Non-pigmented ciliary epithelial cell (primary cell): Measurements from ENCODE around the gene TMEM131.
"Not testable (repeated sequence)": the region's sequence is repeated elsewhere in the genome, so short reads cannot be mapped to it uniquely, and the experiment has no call there.

Source experiments
- DNase-seq: peaks from one replicate; pipeline ENCODE4 v3.0.0-alpha.2; 2010; ENCODE audit warnings: low read depth

Gene TMEM131, protein sequence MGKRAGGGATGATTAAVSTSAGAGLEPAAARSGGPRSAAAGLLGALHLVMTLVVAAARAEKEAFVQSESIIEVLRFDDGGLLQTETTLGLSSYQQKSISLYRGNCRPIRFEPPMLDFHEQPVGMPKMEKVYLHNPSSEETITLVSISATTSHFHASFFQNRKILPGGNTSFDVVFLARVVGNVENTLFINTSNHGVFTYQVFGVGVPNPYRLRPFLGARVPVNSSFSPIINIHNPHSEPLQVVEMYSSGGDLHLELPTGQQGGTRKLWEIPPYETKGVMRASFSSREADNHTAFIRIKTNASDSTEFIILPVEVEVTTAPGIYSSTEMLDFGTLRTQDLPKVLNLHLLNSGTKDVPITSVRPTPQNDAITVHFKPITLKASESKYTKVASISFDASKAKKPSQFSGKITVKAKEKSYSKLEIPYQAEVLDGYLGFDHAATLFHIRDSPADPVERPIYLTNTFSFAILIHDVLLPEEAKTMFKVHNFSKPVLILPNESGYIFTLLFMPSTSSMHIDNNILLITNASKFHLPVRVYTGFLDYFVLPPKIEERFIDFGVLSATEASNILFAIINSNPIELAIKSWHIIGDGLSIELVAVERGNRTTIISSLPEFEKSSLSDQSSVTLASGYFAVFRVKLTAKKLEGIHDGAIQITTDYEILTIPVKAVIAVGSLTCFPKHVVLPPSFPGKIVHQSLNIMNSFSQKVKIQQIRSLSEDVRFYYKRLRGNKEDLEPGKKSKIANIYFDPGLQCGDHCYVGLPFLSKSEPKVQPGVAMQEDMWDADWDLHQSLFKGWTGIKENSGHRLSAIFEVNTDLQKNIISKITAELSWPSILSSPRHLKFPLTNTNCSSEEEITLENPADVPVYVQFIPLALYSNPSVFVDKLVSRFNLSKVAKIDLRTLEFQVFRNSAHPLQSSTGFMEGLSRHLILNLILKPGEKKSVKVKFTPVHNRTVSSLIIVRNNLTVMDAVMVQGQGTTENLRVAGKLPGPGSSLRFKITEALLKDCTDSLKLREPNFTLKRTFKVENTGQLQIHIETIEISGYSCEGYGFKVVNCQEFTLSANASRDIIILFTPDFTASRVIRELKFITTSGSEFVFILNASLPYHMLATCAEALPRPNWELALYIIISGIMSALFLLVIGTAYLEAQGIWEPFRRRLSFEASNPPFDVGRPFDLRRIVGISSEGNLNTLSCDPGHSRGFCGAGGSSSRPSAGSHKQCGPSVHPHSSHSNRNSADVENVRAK (N-terminal part only)

GRCh38 chr2:97995734-97996624, at the start of gene TMEM131:
Gene TMEM131, minus strand, starts transcription at chr2:97995948. Its CDS starts 286 bp downstream, at chr2:97995662.
- DNase-seq: peak; percentile 71

DNA sequence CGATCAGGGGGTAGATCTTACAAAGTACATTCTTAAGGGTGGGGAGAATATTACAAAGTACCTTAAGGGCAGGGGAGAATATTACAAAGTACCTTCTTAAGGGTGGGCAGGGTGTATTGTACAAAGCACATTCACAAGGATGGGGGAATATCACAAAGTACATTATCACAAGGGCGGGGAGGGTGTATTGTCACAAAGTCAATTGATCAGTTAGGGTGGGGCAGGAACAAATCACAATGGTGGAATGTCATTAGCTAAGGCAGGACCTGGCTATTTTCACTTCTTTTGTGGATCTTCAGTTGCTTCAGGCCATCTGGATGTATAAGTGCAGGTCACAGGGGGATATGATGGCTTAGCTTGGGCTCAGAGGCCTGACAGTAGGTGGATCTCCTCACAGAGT, 49.0 kb upstream of the TMEM131 start:
- DNase-seq: not testable (repeated sequence)

DNA sequence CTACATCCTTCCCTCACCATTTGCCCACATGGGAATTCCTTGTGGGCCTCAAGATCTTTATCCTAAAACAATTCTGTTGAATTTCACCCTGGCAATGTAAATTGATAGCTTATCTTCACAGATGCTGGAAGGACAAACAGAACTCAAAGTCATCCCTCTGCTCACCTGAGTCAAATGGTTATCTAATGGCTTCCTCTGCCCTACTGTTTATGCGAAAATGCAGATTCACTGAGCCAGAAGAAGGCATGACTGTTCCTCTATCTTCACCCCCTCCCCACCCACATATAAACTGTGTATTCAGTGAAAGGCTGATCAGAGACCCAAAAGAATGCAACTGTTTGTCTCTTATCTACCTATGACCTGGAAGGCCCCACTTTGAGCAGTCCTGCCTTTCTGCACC, 47.4 kb upstream of the TMEM131 start:
- DNase-seq: no peak

- no peak for DNase-seq
These were observed 44.7 kb upstream of the TMEM131 start for GRCh38 chr2:98040331-98040939.

DNA sequence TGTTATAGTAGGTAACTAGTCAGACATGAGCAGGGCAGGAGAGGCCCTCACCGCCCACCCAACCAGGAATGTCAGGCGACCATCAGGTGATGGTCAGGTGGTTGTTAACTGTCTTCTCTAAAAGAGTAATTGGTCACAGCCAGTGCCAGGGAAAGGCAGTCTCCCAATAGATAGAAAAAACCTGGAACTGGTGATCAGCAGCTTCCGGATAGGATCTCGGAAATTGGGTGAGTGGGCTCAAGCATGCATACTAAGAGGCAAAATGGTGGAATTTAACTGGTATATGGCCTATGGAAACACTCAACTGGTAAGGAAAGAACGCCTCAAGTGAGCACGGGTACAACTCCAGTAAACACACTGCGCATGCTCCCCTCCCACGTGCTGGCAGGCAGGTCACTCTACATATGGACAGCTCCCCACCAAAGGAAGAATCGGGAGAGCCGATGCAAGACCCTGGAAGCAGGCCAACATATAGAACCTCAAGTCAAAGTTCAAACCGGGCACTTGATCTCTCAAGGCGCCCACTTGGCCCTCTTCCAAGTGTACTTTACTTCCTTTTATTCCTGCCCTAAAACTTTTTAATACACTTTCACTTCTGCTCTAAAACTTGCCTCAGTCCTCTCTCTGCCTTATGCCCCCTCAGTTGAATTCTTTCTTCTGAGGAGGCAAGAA, 43.5 kb upstream of the TMEM131 start:
- no peak for DNase-seq

- no peak for DNase-seq
These were observed 42.1 kb upstream of the TMEM131 start for GRCh38 chr2:98037666-98038336.

DNA sequence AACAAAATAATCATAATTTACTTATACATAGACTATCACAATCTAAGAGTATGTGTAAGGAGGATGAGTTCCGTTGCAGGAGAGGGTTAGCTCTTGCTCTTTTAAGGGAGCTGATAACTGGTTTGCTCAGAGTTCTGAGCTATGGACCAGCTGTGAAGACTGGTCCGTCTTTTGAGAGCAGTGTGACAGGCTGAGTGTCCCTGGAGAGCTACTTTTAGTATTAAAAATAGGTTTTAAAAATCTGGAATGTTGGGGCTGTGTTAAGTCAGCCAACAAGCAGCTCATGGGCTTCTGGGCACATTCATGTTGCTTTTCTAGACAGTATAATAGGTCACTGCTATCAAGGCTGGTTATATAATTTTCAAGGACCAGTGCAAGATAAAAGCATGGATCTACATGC, 41.5 kb upstream of the TMEM131 start:
- no peak for DNase-seq

GRCh38 chr2:98036349-98037000, 40.7 kb upstream of the TMEM131 start:
- DNase-seq: no peak

- no peak for DNase-seq
These were observed 39.0 kb upstream of the TMEM131 start for GRCh38 chr2:98034745-98035144.

DNA sequence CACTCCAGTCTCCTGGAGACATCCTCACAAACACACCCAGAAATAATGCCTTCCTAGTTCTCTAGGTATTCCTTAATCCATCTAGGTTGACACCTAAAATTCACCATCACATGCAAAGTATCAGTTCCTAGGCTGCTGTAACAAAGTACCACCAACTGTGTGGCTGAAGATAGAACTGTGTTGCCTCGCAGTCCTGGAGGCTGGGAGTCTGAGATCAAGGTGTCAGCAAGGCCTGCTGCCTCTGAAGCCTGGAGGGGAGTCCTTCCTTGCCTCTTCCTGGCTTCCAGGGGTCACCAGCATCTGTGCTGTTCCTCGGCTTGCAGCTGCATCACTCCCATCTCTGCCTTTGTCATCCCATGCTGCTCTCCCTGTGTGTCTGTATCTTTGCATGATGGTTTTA, 36.3 kb upstream of the TMEM131 start:
- no peak for DNase-seq

DNA sequence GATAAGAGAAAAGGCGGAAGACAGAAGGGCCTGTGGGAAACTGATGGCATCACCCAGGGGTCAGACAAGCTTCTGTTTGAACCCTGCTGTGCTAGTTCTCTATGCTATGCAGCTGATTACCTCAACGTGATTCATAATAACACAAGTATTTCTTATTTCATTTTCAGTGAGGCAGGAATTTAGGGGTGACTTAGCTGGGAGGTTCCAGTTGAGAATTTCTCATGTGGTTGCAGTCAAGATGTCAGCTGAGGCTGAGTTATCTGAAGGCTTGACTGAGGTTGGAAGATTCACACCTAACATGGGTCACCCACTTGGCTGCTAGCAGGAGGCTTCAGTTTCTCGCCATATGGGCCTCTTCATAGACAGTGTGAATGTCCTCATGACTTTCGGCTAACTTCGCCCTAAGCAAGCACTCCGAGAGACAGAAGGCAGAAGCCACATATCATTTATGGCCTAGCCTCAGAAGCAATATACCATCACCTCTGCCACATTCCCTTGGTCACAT, 34.0 kb upstream of the TMEM131 start:
- DNase-seq: no peak

DNA sequence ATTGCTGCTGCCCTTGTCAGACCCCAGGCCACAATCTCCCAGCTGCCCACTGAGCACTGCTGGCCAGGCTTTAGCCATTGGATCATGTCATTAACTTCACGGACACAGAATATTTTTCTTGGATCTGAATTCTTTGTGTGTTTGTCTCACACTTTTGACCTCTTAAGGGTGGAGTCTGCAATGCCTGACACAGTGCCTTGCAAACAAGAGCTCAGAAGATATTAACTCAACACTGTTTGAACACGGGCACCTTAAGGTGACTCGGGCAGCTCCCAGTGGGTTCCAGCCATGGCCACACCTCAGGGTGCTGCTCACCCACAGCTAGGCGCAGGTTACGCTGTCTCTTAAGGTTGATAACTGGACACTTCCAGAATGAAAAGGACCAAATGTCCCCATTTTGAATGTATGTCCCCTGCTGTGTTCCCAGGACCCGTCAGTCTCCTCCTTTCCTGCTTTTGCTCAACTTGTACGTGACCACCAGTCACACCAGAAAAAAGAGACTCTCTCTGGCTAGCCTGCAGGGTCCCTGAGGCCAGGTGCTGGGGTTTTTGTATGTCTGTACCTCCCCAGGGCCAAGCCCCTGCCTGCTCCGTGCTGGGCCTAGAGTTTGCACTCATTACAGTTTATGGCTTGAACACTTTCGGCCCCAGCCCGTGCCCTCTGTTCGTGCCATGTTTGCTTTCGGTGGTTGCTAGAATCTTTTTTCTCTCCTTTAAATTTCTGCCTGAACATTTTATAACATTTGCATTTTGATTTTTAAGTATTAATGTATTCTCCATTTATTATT, 33.4 kb upstream of the TMEM131 start:
- no peak for DNase-seq

DNA sequence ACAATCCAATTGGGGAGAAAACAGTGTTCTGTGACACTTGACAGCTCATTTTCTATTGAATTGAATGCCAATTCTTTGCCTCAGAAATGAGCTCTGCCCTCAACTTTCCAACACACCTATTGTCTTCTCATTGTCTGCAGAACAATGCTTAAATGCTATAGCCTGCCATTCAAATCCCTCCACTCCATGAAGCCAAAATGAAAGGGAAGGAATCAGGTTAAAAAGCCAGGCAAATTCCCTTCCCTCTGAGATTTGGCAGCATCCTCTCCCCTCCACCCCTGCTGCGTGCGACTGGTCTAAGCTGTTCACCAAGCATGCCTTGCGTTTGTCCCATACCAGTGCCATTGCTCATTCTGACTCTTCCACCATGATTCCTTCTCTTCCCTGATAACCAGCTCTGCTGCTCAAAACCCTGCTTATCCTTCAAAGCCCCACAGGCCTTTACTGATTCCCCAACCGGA, 32.4 kb upstream of the TMEM131 start:
- no peak for DNase-seq

- no peak for DNase-seq
These were observed 31.8 kb upstream of the TMEM131 start for GRCh38 chr2:98027538-98027937.

DNA sequence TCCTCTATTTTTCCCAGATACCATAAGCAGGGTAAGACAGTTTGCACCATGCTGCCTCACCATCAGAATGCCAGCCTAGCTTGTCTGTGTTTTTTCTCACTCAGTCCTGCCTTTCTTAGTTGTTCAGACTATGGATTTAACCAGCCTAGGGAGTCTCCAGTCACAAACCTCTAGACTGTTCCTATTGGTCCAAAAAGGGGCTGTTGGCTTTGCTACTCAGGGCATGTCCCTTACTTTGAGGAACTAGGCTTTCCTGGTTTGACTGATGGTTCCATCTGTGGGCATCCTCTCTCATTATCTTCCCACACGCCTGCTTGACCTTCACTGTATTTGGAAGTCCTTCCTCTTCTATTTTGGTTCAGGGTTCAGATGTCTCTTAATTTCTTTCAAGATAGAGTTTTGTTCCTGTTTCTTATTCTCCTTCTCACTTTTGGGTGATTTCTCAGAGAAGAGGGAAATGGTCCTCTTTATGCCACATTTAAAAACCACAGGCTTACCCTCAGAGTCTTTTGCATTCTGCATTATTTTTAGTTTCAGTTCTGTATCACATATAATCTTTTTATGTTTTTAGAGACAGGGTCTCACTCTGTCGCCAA, 31.3 kb upstream of the TMEM131 start:
- DNase-seq: no peak

GRCh38 chr2:98026292-98026691, 30.5 kb upstream of the TMEM131 start:
- DNase-seq: no peak

DNA sequence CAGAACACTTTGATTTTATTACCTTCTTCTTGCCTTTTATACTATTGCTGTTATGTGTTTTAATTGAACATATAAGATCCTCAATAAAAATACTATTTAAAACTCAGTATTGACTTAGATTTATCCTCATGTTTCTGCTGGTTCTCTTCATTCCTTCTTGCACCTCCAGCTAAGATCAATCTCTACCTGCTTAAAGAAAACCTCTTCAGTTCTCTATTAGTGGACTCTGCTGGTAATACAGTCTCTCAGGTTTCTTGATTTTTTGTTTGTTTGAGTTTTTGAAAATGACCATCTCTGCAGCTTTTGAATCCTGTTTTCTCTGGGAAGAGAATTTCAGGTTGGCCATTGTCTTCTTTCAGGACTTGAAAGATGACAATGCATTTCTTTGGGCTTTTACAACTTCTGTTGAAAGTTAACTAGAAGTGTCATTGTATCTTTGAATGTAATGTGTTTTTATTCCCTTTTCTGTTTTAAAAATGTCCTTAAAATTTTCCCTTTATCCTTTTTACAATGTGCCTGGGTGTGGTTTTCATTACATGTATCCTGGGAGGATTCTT, 29.8 kb upstream of the TMEM131 start:
- no peak for DNase-seq
